ENCODE data around the gene FLOT2.
"Not testable (repeated sequence)": the region's sequence is repeated elsewhere in the genome, so short reads cannot be mapped to it uniquely, and the experiment has no call there.

Gene FLOT2

GRCh38 chr17:28896884-28897768 lies at the start of gene FLOT2:
Gene FLOT2, minus strand, starts transcription at chr17:28897733. Its CDS starts 159 bp downstream, at chr17:28897574.
- DNase-seq (ENCODE audit: low spot score) = peak; percentile 59

GRCh38 chr17:28946239-28946638 lies 48.7 kb upstream of the FLOT2 start:
- no peak for DNase-seq (ENCODE audit: low spot score)

GRCh38 chr17:28944862-28945741 lies 47.6 kb upstream of the FLOT2 start:
- no peak for DNase-seq (ENCODE audit: low spot score)

GRCh38 chr17:28944343-28944742 lies 46.8 kb upstream of the FLOT2 start:
- no peak for DNase-seq (ENCODE audit: low spot score)

GRCh38 chr17:28942925-28943324 lies 45.4 kb upstream of the FLOT2 start:
- no peak for DNase-seq (ENCODE audit: low spot score)

DNA sequence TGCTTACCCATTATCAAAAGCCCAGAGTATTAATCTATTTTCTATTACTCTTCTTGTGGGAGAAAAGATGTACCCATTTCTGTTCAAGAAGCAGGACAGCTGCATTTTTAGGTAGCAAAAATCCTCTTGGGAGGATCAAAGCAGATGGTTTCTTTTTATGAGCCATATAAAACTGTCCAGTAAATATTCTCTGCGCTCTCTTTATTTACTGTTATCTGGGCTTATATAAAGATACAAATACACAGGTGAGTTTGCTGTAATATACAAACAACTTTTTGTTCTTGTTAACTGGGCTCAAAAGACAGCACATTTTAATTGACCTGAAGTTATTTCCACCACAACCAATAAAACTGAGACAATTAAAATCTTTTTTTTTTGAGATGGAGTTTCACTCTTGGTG lies 43.7 kb upstream of the FLOT2 start:
- no peak for DNase-seq (ENCODE audit: low spot score)

DNA sequence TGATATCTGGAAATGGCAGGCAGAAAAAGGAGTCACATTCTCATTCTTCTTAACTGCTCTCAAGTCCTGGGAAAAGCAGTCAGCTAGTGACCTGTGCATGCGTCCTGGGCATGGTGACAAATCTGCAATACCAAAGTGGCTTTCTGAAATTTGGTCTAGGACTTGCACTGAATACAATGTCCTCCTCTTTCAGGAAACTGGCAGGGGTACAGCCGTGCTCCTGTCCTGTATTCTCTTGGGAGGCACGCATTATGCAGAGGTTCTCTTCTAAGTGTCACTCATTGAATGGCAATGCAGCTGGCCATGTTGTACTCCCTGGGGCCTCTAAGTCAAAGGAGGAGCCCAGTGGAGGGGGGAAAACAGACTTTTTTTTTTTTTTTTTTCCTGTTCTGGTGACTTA lies 43.1 kb upstream of the FLOT2 start:
- DNase-seq (ENCODE audit: low spot score) = no peak

GRCh38 chr17:28940142-28940541 lies 42.6 kb upstream of the FLOT2 start:
- no peak for DNase-seq (ENCODE audit: low spot score)

DNA sequence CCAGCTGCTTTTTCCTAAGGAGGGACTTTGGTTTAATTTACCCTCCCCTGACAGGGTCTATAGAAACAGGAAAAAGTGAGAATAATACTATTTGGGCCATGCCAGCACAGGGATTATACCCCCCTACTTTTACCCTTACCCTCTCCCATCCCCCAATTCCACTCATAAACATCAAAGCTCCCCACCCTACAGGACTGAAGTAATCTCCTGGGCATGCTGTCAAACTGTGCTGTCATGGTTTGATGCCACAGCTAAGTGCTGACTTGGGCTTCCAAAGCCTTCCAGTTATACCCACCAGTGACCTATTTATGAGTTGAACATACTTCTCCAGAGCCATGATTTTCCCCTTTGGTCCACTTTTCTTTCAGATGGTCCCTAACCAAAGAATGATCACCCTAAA lies 41.0 kb upstream of the FLOT2 start:
- DNase-seq (ENCODE audit: low spot score) = peak; percentile 33

GRCh38 chr17:28937044-28937729 lies 39.7 kb upstream of the FLOT2 start:
- DNase-seq (ENCODE audit: low spot score) = no peak

GRCh38 chr17:28935744-28936460 lies 38.4 kb upstream of the FLOT2 start:
- DNase-seq (ENCODE audit: low spot score) = no peak

- not testable (repeated sequence) for DNase-seq (ENCODE audit: low spot score)
Measured at GRCh38 chr17:28934508-28934907, 37.0 kb upstream of the FLOT2 start.

DNA sequence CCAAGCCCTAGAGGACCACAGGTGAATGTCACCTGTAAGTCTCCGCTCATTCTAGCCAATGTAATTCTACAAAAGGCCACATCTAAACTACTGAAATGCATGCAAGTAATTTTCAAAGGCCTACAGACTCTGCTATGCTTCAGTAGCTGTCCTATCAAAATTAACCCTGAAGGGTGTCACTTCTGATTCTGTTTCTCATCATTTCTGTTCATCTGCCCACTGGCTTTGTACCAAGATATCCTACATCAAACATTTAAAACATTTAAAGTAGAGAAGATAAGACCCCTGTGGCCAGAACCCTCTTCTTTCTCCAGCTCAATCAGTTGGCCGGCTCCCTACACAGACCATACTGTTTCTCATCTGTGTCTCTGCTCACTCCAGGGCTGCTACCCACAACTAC lies 32.3 kb upstream of the FLOT2 start:
- no peak for DNase-seq (ENCODE audit: low spot score)

- DNase-seq (ENCODE audit: low spot score) = no peak
Measured at GRCh38 chr17:28928061-28928460, 30.5 kb upstream of the FLOT2 start.

DNA sequence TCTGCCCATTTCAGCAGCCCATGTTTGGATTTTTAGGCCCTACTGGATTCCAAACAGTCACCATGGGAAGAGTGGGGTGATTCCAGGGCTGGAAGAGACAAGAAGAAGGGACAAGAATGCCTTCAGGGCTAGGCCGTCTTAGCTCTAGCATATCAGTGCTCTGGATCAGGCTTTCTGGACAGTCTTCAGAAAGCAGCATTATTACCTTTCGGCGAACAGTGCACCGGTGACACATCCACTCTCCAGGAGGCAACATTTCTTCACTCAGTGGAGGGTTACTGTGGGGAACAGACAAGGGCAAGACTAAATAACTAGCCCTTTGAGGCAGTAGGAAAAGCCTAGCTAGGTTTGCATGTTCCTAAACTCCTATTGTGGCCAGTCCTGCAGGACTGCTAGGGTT lies 29.3 kb upstream of the FLOT2 start:
- no peak for DNase-seq (ENCODE audit: low spot score)

DNA sequence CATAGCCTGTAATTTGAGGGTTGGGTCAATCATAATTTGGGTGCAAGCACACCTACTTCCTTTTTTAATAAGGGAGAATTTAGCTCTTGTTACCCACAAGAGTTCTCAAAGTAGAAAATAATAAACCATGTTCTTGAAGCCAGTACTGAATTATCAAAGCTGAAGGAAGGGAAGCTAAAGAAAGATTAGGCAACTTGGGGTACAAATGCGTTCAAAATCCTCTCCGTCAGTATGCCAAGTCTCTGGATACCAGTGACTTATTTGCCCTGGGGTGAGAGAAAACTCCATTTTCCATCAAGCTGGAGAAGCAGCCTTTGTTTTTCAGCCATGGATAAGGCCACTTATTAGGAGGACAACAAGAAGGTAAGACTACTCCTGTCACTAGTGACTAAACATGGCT lies 28.8 kb upstream of the FLOT2 start:
- no peak for DNase-seq (ENCODE audit: low spot score)

- DNase-seq (ENCODE audit: low spot score) = no peak
Measured at GRCh38 chr17:28925912-28926365, 28.4 kb upstream of the FLOT2 start.

- DNase-seq (ENCODE audit: low spot score) = no peak
Measured at GRCh38 chr17:28920201-28920600, 22.7 kb upstream of the FLOT2 start.

- DNase-seq (ENCODE audit: low spot score) = no peak
Measured at GRCh38 chr17:28918295-28918694, 20.8 kb upstream of the FLOT2 start.

GRCh38 chr17:28917465-28917864 lies 19.9 kb upstream of the FLOT2 start:
- no peak for DNase-seq (ENCODE audit: low spot score)

- no peak for DNase-seq (ENCODE audit: low spot score)
Measured at GRCh38 chr17:28917029-28917428, 19.5 kb upstream of the FLOT2 start.
